PC-3 (cell line): ENCODE measurements around the gene TBC1D21. TPM values are rescaled to one million over a fixed set of nuclear protein-coding genes. Genes with fewer than 3 reads are reported as not detected.

ENCODE experiments used
- ATAC-seq: fragments of 200-7000 bp; cut with Tn5 transposase; 2 replicates; pipeline ENCODE4 v1.9.1; 2020; ENCODE audit warnings: mild to moderate bottlenecking, moderate library complexity
- BruUV-seq: library from RNA; stranded (reverse); fragments of 400-500 nt; replicated peaks from 2 replicates; lab custom pipeline; 2021; lab: Mats Ljungman, UMichigan
- CTCF ChIA-PET: fragments of 300-600 bp; sonication (Branson Sonifier 250); formaldehyde crosslinking; loops from one replicate; lab custom pipeline; 2022; ENCODE audit warnings: antibody characterized with exemption; lab: Charles Lee
- POLR2A ChIA-PET: fragments of 300-600 bp; sonication (Branson Sonifier 250); formaldehyde crosslinking; loops from one replicate; lab custom pipeline; 2022; ENCODE audit warnings: antibody characterized with exemption; ENCODE audit not compliant: unreplicated experiment; lab: Charles Lee
- DNase-seq: peaks from one replicate; pipeline ENCODE4 v3.0.0-alpha.2; 2015
- H2AFZ ChIP-seq: fragments of 300-600 bp; sonication (generic); 2 replicates; pipeline ENCODE4 v1.6.0; 2016; ENCODE audit warnings: antibody characterized with exemption, low read length
- H3F3A ChIP-seq: fragments of 300-600 bp; sonication (generic); one replicate; pipeline ENCODE4 v1.6.0; 2017; ENCODE audit warnings: antibody characterized with exemption, low read length, control low read depth, mild to moderate bottlenecking; ENCODE audit not compliant: unreplicated experiment
- H3K27ac ChIP-seq: fragments of 300-600 bp; sonication (generic); 2 replicates; pipeline ENCODE4 v1.5.1; 2016; ENCODE audit warnings: mild to moderate bottlenecking, low read length
- H3K27me3 ChIP-seq: fragments of 300-600 bp; sonication (generic); 2 replicates; pipeline ENCODE4 v1.6.1; 2016; ENCODE audit warnings: low read length, mixed read lengths
- H3K36me3 ChIP-seq: fragments of 300-600 bp; sonication (generic); 2 replicates; pipeline ENCODE4 v1.6.1; 2016; ENCODE audit warnings: low read depth, mixed run types, low read length, mixed read lengths
- H3K4me1 ChIP-seq: fragments of 300-600 bp; sonication (generic); 2 replicates; pipeline ENCODE4 v1.5.1; 2016; ENCODE audit warnings: low read length; ENCODE audit not compliant: insufficient read depth
- H3K4me2 ChIP-seq: fragments of 300-600 bp; sonication (generic); 2 replicates; pipeline ENCODE4 v1.6.0; 2016; ENCODE audit warnings: low read length
- H3K4me3 ChIP-seq: fragments of 300-600 bp; sonication (generic); 2 replicates; pipeline ENCODE4 v1.5.1; 2016; ENCODE audit warnings: mild to moderate bottlenecking, low read length, mixed read lengths
- H3K79me2 ChIP-seq: fragments of 300-600 bp; sonication (generic); 2 replicates; pipeline ENCODE4 v1.6.1; 2017; ENCODE audit warnings: low read length, mixed read lengths
- H3K9ac ChIP-seq: fragments of 300-600 bp; sonication (generic); 2 replicates; pipeline ENCODE4 v1.6.0; 2016; ENCODE audit warnings: mild to moderate bottlenecking, low read length
- H3K9me2 ChIP-seq: fragments of 300-600 bp; sonication (generic); replicated peaks from 2 replicates; pipeline ENCODE4 v1.6.1; 2016; ENCODE audit warnings: mixed run types, low read length, mixed read lengths
- H3K9me3 ChIP-seq: fragments of 300-600 bp; sonication (generic); 2 replicates; pipeline ENCODE4 v1.6.1; 2016; ENCODE audit warnings: low read length, mixed read lengths
- H4K20me1 ChIP-seq: fragments of 300-600 bp; sonication (generic); 2 replicates; pipeline ENCODE4 v1.6.1; 2016; ENCODE audit warnings: low read length, mixed read lengths
- EZH2 ChIP-seq: fragments of 300-600 bp; sonication (generic); IDR thresholded peaks from one replicate; pipeline ENCODE4 v1.6.1; 2017; ENCODE audit warnings: antibody characterized with exemption, mild to moderate bottlenecking, low read length; ENCODE audit not compliant: unreplicated experiment
- EZH2phosphoT487 ChIP-seq: fragments of 300-600 bp; sonication (generic); IDR thresholded peaks from 2 replicates; pipeline ENCODE4 v1.6.1; 2018; ENCODE audit warnings: mild to moderate bottlenecking, antibody characterized with exemption, low read length, borderline replicate concordance
- intact Hi-C: fragments of 100-400 bp; cut with micrococcal nuclease; formaldehyde crosslinking; loops from 2 replicates; pipeline ENCODE4 v1.9.0; 2023
- total RNA-seq: library from RNA; depleted of rRNA; stranded (reverse); fragments of >200 nt; gene quantifications from 2 replicates; pipeline ENCODE4 v1.2.3, GENCODE V29; 2014
- TF ChIP-seq, protein P1 (sequence below): fragments of 300-600 bp; sonication (generic); conservative IDR thresholded peaks from 2 replicates; pipeline ENCODE4 v1.5.1; 2017; ENCODE audit warnings: antibody characterized with exemption, low read depth, mild to moderate bottlenecking, low read length

Gene TBC1D21
- total RNA-seq, 1 experiment from 2014 or later, result not detected

DNA sequence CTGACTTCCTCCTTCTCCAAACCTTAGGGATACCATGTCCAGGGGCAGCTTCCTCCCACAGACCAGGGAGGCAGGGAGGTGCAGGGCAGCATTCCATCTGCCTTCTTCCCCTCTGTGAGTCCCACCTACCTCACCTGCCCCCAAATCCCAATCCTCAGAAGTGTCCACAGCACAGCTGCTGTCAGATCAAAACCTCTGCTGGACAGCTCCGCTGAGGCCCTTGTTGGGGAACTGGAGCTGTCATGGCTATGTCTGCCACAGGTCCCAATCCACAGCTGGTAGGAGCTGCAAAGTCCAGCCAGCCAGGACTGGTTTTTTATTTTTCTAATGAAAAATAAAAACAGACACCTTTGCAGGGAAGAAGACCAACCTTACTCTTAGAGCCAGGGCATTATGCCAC lies 40.7 kb upstream of the TBC1D21 start:
- H2AFZ ChIP-seq, result no peak overlapping the region

DNA sequence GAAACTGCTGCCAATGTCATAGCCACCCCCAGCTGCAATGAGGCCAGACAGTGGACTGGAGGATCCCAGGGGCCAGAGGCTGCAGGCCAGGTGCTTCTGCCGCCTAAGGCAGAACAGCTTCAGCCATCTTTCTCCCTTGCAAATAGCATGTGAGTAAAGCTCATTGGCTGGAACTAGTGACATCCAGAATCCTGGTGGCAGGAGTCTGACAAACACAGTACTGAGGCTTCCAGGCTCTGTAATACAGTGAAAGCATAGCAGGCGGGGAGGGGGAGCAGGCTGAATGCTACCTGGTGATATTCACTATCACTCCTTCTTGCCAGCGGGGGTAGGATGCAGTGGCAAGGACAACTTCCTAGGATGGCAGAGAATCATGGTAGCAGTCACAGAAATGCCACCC lies 36.5 kb upstream of the TBC1D21 start:
- Histone ChIP-seq H3F3A (no peaks in the 10 kb centered on the region), H3K9ac (no peak overlapping the region), H3K27me3 (peaks cover 86% of the 10 kb centered on the region), H3K4me1 (no peaks in the 10 kb centered on the region), H2AFZ (no peak overlapping the region), H3K4me3 (no peak overlapping the region), H3K9me2 (no peaks in the 10 kb centered on the region), H3K36me3 (no peaks in the 10 kb centered on the region), H3K9me3 (no peaks in the 10 kb centered on the region), H3K79me2 (no peaks in the 10 kb centered on the region), H3K4me2 (no peak overlapping the region), H4K20me1 (no peaks in the 10 kb centered on the region), H3K27ac (no peak overlapping the region)
- no peak for ATAC-seq
- TF ChIP-seq EZH2, result no peak
- TF ChIP-seq EZH2phosphoT487, result no peak
- TF ChIP-seq, protein P1, sequence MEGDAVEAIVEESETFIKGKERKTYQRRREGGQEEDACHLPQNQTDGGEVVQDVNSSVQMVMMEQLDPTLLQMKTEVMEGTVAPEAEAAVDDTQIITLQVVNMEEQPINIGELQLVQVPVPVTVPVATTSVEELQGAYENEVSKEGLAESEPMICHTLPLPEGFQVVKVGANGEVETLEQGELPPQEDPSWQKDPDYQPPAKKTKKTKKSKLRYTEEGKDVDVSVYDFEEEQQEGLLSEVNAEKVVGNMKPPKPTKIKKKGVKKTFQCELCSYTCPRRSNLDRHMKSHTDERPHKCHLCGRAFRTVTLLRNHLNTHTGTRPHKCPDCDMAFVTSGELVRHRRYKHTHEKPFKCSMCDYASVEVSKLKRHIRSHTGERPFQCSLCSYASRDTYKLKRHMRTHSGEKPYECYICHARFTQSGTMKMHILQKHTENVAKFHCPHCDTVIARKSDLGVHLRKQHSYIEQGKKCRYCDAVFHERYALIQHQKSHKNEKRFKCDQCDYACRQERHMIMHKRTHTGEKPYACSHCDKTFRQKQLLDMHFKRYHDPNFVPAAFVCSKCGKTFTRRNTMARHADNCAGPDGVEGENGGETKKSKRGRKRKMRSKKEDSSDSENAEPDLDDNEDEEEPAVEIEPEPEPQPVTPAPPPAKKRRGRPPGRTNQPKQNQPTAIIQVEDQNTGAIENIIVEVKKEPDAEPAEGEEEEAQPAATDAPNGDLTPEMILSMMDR, result no peak
- POLR2A ChIA-PET, result no interaction called here
- no peak for DNase-seq
- intact Hi-C loops, result no loop called here
- no TSS peak for BruUV-seq
- CTCF ChIA-PET, result interaction anchor here (0.6 kb wide), 1 partner anchor 1206 kb away, joined by 4 read pairs; no protein-coding TSS in a partner anchor

More for the DNA sequence above, 40.7 kb upstream of the TBC1D21 start:
- H3K9me2 ChIP-seq, result no peaks in the 10 kb centered on the region
- no peak overlapping the region for H3K4me3 ChIP-seq
- no peak overlapping the region for H3K9ac ChIP-seq
- CTCF ChIA-PET, result no interaction called here
- H3K79me2 ChIP-seq, result no peaks in the 10 kb centered on the region
- TF ChIP-seq, protein P1, result no peak
- TF ChIP-seq EZH2 (no peak), EZH2phosphoT487 (no peak)
- H3K27me3 ChIP-seq, result peaks cover 73% of the 10 kb centered on the region
- POLR2A ChIA-PET, result no interaction called here
- H3K27ac ChIP-seq, result no peak overlapping the region
- intact Hi-C loops, result no loop called here
- H3K9me3 ChIP-seq, result no peaks in the 10 kb centered on the region
- BruUV-seq, result no TSS peak
- no peak for DNase-seq
- no peaks in the 10 kb centered on the region for H3K36me3 ChIP-seq
- H3K4me1 ChIP-seq, result no peaks in the 10 kb centered on the region
- H3K4me2 ChIP-seq, result no peak overlapping the region
- H3F3A ChIP-seq, result no peaks in the 10 kb centered on the region
- H4K20me1 ChIP-seq, result no peaks in the 10 kb centered on the region
- no peak for ATAC-seq

DNA sequence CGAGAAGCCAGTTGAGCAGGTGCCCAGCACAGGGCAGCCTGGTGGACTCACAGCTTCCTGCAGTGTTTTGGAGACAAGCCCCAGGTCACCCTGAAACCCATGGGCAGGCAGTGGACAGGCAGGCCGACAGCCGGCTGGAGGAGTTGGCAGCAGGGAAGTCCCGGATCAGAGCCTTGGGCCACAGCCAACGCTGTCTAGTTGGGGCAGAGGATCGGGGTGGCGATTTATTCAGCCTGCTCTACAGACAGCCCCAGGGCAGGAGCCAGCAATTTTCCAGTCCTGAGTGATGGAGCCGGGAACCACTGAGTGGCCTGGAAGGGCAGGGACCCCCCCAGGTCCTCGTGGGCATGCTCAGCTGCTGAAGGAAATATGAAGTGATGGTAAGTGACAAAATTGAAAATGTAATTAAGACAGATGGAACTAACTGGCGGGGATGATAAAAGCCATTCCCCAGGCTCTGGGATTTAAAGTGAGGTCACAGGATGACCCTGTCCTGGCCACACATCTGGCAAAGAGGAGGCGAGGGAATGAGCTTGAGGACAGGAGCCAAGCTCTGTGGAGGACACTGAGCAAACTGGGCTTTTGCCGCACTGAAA lies 34.4 kb upstream of the TBC1D21 start:
- Histone ChIP-seq H2AFZ (no peak overlapping the region), H3K27ac (no peak overlapping the region), H3K79me2 (no peaks in the 10 kb centered on the region), H3K9ac (no peak overlapping the region), H3F3A (no peaks in the 10 kb centered on the region), H3K36me3 (no peaks in the 10 kb centered on the region), H3K27me3 (peaks cover 89% of the 10 kb centered on the region), H3K9me3 (no peaks in the 10 kb centered on the region), H3K4me2 (no peak overlapping the region), H3K4me3 (no peak overlapping the region), H4K20me1 (no peaks in the 10 kb centered on the region), H3K4me1 (no peaks in the 10 kb centered on the region), H3K9me2 (no peaks in the 10 kb centered on the region)
- CTCF ChIA-PET, result no interaction called here
- TF ChIP-seq, protein P1, result no peak
- TF ChIP-seq EZH2phosphoT487 (no peak), EZH2 (no peak)
- intact Hi-C loops, result no loop called here
- no TSS peak for BruUV-seq
- no peak for ATAC-seq
- no peak for DNase-seq
- POLR2A ChIA-PET, result no interaction called here
